Measurements from ENCODE around the gene NMNAT3.

GRCh38 chr3:139657936-139658335 is 19.8 kb downstream of the NMNAT3 start:
- TF ChIP-seq CTCF (IDR thresholded peaks at IDR 0.05; ENCODE audit: low read depth, low read length, poor library complexity, severe bottlenecking) (no peak), EZH2phosphoT487 (IDR thresholded peaks at IDR 0.05; ENCODE audit: borderline replicate concordance, low read length) (no peak)
